Measurements from ENCODE around the gene OR5C1. TPM values are rescaled to one million over a fixed set of nuclear protein-coding genes. Genes with fewer than 3 reads are reported as not detected.

Gene OR5C1
- not detected in 2 replicates for total RNA-seq

DNA sequence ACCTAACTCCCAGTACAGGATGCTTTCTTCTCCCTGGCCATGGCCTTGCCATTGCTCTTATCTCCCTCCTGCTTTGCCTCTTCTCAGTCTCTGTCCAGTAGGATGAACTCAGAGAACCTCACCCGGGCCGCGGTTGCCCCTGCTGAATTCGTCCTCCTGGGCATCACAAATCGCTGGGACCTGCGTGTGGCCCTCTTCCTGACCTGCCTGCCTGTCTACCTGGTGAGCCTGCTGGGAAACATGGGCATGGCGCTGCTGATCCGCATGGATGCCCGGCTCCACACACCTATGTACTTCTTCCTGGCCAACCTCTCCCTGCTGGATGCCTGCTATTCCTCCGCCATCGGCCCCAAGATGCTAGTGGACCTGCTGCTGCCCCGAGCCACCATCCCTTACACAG is at the start of gene OR5C1:
Gene OR5C1 (plus strand): TSS at position 103 of the 400 bp plus-strand sequence. CDS start 0 bp downstream, at position 103.

GRCh38 chr9:122742003-122742402 is 46.7 kb upstream of the OR5C1 start, which contains the start of gene OR1L6:
OR1L6 (plus strand) TSS chr9:122742303; CDS start chr9:122749848, 7,545 bp downstream.

GRCh38 chr9:122800066-122801060 is 11.6 kb downstream of the OR5C1 start, which contains the start of gene OR1K1:
OR1K1 (plus strand) TSS chr9:122800123; CDS start chr9:122800123, 0 bp downstream.

Other genes starting within 250 kb of the OR5C1 start
- gene OR1N2, start 235.8 kb upstream of the OR5C1 start, total RNA-seq, result not detected in 2 replicates
- 0.37 TPM in 1 of 2 replicates, not detected in the other for gene OR1L8, start 205.5 kb upstream of the OR5C1 start, total RNA-seq
- not detected in 2 replicates for gene OR1Q1, start 174.2 kb upstream of the OR5C1 start, total RNA-seq
- not detected in 2 replicates for gene OR1B1, start 131.3 kb upstream of the OR5C1 start, total RNA-seq
- not detected in 2 replicates for gene OR1L1, start 127.2 kb upstream of the OR5C1 start, total RNA-seq
- gene OR1L3, start 113.8 kb upstream of the OR5C1 start, total RNA-seq, result not detected in 2 replicates
- gene OR1L4, start 64.9 kb upstream of the OR5C1 start, total RNA-seq, result not detected in 2 replicates
- gene OR1L6, start 46.6 kb upstream of the OR5C1 start, total RNA-seq, result not detected in 2 replicates
- not detected in 2 replicates for gene OR1K1, start 11.2 kb downstream of the OR5C1 start, total RNA-seq
- gene PDCL, start 39.7 kb downstream of the OR5C1 start, total RNA-seq, result 16.1 and 16.2 TPM in 2 replicates
- 24.6 and 25.1 TPM in 2 replicates for gene RC3H2, start 116.4 kb downstream of the OR5C1 start, total RNA-seq
- gene ZBTB6, start 124.4 kb downstream of the OR5C1 start, total RNA-seq, result 5.1 and 8.7 TPM in 2 replicates
- 4.5 and 6.1 TPM in 2 replicates for gene ZBTB26, start 142.6 kb downstream of the OR5C1 start, total RNA-seq
- gene RABGAP1, start 152.1 kb downstream of the OR5C1 start, total RNA-seq, result 12.7 and 21.0 TPM in 2 replicates
- 0.19 and 0.29 TPM in 2 replicates for gene GPR21, start 244.7 kb downstream of the OR5C1 start, total RNA-seq